ENCODE data around the gene SNX20.

SNX20 gene

DNA sequence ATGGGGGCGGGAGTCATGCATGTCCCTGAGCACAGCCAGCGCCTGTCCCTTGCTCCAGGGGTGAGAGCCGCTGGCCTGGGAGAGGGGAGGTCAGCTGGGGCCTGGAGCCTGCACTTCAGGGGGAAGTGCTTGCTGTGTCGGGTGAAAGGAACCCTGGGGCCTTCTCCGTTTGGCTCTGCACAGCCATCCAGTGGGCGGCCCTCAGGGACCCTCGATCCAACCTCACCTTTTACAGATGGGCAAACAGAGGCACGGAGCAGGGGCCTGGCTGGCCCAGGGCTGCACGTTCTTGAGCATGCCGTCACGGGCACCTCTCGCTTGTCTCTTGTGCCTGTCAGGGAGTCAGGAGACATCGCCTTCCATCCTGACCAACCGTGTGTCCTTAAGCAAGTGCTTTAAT lies 1.8 kb downstream of the SNX20 start:
- DNase-seq, result no peak

GRCh38 chr16:50678531-50678930 lies 2.6 kb downstream of the SNX20 start:
- DNase-seq, result no peak

DNA sequence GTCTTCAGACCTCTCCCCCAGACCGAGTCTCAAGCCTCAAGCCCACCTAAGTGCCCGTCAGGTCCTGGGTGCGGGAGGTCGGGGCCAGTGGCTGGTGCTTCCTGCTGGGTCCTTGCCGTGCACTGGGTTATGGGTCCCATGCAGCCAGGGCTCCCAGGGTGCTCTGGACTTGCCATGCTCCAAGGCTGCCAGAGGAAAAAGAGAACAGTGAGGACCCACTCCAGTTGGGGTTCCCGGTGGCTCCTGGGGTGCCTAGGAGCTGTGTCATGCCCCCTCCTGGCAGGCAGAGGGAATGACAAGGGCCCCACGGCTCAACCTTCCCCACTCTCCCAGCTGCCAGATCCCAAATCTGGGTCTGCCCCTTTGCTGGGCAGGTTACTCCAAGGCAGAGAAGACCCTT lies 3.8 kb downstream of the SNX20 start:
- DNase-seq, result no peak

DNA sequence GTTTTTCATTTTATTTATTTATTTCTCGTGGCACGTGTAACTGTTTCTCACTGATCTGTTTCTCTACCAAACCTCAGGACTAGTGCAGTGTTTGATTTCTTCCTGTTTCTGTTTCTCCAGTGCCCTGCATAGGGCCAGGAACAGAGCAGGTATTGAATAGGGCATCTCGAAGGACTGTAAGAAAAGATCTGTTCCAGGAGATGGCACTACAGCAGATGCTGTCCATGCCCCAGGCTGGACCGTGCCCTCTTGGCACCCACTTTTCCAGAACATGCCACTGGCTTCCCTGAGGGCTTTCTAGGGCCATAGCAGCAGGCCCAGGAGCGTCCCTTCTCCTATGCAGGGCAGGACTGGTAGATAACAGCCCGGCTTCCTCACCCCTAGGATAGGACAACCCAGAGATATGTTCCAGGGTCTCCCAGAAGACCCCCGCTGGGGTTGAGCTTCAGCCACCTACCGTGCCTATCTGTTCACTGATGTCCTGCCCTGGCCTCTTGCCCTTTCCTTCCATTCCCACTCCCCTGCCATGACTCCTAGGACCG lies 4.4 kb downstream of the SNX20 start:
- no peak for DNase-seq

GRCh38 chr16:50675686-50676610 lies 5.2 kb downstream of the SNX20 start:
- no peak for DNase-seq

- no peak for DNase-seq
Measured at GRCh38 chr16:50674831-50675230, 6.3 kb downstream of the SNX20 start.

- no peak for DNase-seq
Measured at GRCh38 chr16:50673496-50674275, 7.4 kb downstream of the SNX20 start.

DNA sequence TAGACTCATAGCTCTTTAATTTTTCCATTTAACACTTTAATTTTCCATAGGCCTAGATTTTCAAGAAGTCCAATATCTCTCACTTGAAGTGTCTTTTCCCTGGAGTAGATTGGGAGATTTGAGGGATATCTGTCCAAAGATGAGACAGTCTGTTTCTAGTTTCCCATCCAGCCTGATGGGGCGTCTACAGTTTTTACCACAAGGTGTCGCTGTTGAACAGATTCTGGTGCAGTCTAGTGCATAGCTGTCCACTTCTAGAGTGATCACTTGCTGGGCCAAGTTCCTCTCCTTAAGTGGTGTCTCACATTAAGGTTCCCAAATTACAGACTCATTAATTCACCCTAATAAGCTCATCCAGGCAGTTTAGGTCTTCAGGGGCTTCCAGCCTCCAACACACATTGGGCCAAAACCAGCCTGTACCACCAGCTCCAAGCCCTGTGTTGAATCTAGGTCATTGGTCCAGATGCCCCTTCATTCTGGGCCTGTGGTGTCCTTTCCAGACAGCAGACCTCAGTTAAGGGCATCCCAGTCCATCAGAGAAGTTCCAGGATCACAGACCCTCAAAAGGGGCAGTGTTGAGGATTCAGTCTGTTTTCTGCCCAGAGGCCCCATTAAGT lies 9.4 kb downstream of the SNX20 start:
- DNase-seq, result peak; percentile 41 to 69

- DNase-seq, result no peak
Measured at GRCh38 chr16:50670476-50670875, 10.6 kb downstream of the SNX20 start.

- no peak for DNase-seq
Measured at GRCh38 chr16:50669741-50670140, 11.4 kb downstream of the SNX20 start.

GRCh38 chr16:50668368-50669008 lies 12.6 kb downstream of the SNX20 start:
- no peak for DNase-seq

DNA sequence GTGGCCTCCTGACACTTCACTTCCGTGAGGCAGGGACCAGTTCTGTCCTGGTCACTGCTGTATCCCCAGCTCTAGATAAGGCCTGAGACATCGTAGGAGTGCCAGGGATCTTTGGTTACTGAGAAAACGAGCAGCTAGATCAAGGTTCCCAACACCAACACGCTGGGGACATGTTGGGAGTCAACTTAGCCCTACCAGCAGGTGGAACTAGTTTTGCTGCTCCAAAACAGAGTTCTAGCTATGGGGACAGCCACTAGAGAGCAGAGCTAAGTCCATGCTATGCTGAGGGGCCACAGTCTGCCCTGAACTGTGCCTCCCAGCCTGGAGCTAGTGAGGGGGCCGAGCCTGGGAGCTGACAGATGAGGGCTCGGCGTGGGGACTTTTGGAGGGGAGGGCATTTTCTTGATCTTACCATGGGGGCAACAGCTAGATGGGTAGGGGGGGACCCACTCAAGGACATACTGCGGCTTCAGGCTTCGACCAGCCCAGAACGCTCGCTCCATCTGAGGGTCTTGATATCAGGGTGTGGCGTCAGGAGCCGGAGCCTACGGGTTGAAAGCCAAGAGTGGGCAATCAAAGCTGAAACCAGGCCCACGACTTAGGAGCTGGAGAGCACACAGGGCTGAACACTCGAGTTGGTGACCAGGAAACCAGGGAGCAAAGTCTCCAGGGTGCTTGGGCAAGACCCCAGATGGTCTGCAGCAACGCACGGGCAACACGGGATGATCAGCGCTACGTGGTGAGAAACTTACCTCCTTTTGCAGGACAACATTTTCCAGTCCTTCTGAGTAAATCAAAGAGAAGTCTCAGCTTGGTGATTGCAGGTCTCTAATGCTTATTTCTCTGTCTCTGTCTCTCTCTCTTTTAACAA lies 13.4 kb downstream of the SNX20 start:
- DNase-seq, result peak in 1 of 2 donors; percentile 29

DNA sequence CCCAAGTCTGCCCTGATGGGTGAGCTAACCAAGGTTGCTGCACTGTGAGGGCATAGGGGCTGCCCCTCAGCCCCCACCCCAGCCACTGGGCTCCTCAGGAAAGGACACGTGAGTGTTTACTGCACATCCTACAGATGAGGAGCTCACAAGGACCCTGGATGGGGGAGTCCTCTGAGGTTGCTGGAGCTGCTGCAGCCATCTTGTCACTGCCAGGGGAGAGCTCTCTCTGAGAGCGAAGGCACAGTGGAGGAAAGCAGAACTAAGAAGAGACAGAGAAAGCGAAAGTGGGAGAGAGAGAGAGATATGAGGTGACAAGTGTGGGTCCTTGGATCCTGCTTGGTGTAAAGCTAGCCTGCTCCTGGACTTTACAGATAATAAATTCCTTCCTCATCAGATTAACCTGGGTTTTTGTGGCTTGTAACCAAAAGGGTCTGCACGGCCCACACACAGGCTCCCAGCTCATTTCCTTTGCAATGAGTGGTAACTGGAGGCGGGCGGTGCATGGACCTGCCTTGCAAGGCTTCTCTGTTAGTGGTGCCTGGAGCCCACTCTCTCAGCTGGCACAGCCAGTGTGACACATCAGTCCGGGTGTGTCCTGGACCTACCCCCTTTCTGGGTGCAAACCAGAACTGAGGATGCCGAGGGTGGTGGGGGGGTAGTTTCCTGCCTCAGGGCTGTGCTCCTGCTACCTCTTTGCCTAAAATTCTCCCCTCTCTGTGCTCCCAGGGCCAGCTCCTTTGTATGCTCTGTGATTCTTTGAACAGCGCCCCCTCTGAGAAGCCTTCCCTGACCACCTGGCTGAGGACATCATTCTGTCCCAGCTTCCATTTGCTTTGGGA lies 14.2 kb downstream of the SNX20 start:
- peak; percentile 27 to 49 for DNase-seq

- DNase-seq, result peak; percentile 74 to 85
Measured at GRCh38 chr16:50665128-50665878, 15.8 kb downstream of the SNX20 start.

- DNase-seq, result no peak
Measured at GRCh38 chr16:50664270-50664669, 16.8 kb downstream of the SNX20 start.

GRCh38 chr16:50662306-50662940 lies 18.7 kb downstream of the SNX20 start:
- no peak for DNase-seq

- DNase-seq, result no peak
Measured at GRCh38 chr16:50659806-50660205, 21.3 kb downstream of the SNX20 start.

DNA sequence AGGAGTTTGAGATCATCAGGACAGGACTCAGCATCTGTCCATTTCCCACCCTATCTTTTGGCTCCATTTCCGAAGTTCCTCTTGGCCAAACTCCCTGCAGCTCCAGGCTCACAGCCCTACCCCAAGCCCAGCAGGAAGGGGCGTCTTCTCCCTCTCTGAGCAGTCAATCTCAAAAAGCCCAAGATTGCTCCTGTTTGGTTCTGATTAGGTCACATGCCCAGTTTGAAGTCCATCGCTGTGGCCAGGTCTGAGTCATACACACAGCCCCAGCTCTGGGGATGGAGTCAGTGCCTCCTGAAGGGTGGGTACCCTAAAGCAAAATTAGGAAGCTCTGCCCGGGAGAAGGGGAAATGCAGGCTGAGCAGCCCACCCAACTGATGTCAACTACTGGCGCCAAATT lies 23.9 kb downstream of the SNX20 start:
- DNase-seq, result no peak

DNA sequence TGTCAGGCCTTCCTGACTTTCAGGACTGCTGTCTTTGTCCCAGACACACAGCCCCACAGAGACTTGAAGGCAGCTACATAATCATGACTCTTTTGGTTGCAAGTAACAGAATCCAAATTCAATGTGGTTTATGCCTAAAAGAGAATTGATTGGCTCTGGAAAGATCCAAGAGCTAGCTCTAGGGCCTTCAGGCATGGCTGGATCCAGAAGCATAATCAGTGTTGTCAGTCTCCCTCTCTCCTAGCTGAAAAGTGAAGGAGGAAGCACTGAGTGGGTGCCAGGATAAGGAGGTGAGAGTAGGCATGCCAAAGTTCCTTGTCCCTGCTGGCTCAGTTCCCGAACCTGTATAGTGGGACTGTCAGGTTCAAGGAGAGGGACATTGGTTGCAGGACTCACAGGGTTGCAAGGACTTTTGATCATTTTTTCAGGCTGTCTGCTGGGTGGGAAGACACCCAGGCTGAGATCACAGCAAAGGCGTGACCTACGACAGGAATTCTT lies 25.5 kb downstream of the SNX20 start:
- DNase-seq, result no peak

Measured in CD4-positive, alpha-beta T cell treated with Interleukin-1 beta for 1 hour (primary cell).